OCI-LY1 (cell line): ENCODE results near the gene RARG.

Experiments
- H2AFZ ChIP-seq: fragments of 200-600 bp; sonication (generic), shearing (Covaris generic); 2 replicates; pipeline ENCODE4 v1.6.0; 2014; ENCODE audit warnings: antibody characterized with exemption, mild to moderate bottlenecking, low read length
- H3F3A ChIP-seq: fragments of 200-600 bp; sonication (generic), shearing (Covaris generic); 2 replicates; pipeline ENCODE4 v1.6.0; 2014; ENCODE audit warnings: mild to moderate bottlenecking, antibody characterized with exemption, low read length, moderate library complexity; ENCODE audit not compliant: insufficient read depth
- H3K27ac ChIP-seq: fragments of 200-600 bp; sonication (generic); 2 replicates; pipeline ENCODE4 v1.5.1; 2014; ENCODE audit warnings: low read length, mixed run types, mild to moderate bottlenecking, low read depth; ENCODE audit not compliant: poor library complexity, severe bottlenecking
- H3K27me3 ChIP-seq: fragments of 200-600 bp; sonication (generic); 2 replicates; pipeline ENCODE4 v1.6.0; 2014; ENCODE audit warnings: antibody characterized with exemption, mild to moderate bottlenecking, low read length, moderate library complexity; ENCODE audit not compliant: insufficient read depth
- H3K36me3 ChIP-seq: fragments of 200-600 bp; sonication (generic); 2 replicates; pipeline ENCODE4 v1.6.1; 2014; ENCODE audit warnings: mild to moderate bottlenecking, antibody characterized with exemption, low read length, moderate library complexity, mixed read lengths; ENCODE audit not compliant: insufficient read depth
- H3K4me1 ChIP-seq: fragments of 200-600 bp; sonication (generic); 2 replicates; pipeline ENCODE4 v1.5.1; 2014; ENCODE audit warnings: mild to moderate bottlenecking, low read length, moderate library complexity; ENCODE audit not compliant: insufficient read depth, severe bottlenecking
- H3K4me2 ChIP-seq: fragments of 200-600 bp; sonication (generic), shearing (Covaris generic); 2 replicates; pipeline ENCODE4 v1.6.1; 2014; ENCODE audit warnings: low read length
- H3K4me3 ChIP-seq: fragments of 200-600 bp; sonication (generic); 2 replicates; pipeline ENCODE4 v1.5.1; 2014; ENCODE audit warnings: low read length, low read depth, mild to moderate bottlenecking, mixed read lengths; ENCODE audit not compliant: poor library complexity, severe bottlenecking
- H3K79me2 ChIP-seq: fragments of 200-600 bp; shearing (Covaris generic); 2 replicates; pipeline ENCODE4 v1.6.1; 2016; ENCODE audit warnings: mixed run types, low read length, mixed read lengths; ENCODE audit not compliant: insufficient read depth
- H3K9ac ChIP-seq: fragments of 200-600 bp; sonication (generic), shearing (Covaris generic); 2 replicates; pipeline ENCODE4 v1.6.1; 2014; ENCODE audit warnings: mild to moderate bottlenecking, low read length, mixed read lengths
- H3K9me2 ChIP-seq: fragments of 200-600 bp; sonication (generic), shearing (Covaris generic); 2 replicates; pipeline ENCODE4 v1.6.1; 2014; ENCODE audit warnings: low read depth, mild to moderate bottlenecking, low read length, mixed read lengths
- H3K9me3 ChIP-seq: fragments of 200-600 bp; shearing (Covaris generic); 2 replicates; pipeline ENCODE4 v1.6.1; 2014; ENCODE audit warnings: low read length, mixed read lengths
- H4K20me1 ChIP-seq: fragments of 200-600 bp; sonication (generic), shearing (Covaris generic); 2 replicates; pipeline ENCODE4 v1.6.0; 2016; ENCODE audit warnings: mild to moderate bottlenecking, low read length; ENCODE audit not compliant: insufficient read depth
- CTCF ChIP-seq: fragments of 200-600 bp; sonication (generic), shearing (Covaris generic); IDR thresholded peaks from 2 replicates; pipeline ENCODE4 v1.5.1; 2017; ENCODE audit warnings: mild to moderate bottlenecking, antibody characterized with exemption, low read length, moderate library complexity, mixed read lengths
- EZH2 ChIP-seq: fragments of 200-600 bp; sonication (generic), shearing (Covaris generic); IDR thresholded peaks from 2 replicates; pipeline ENCODE4 v1.8.0; 2017; ENCODE audit warnings: borderline replicate concordance, mixed run types, mild to moderate bottlenecking, antibody characterized with exemption, low read length, moderate library complexity, mixed read lengths

RARG gene

GRCh38 chr12:53265783-53266182 is 33.8 kb upstream of the RARG start:
- Histone ChIP-seq H3K27me3 (no peaks in the 10 kb centered on the region), H2AFZ (no peak overlapping the region), H3K9me3 (no peaks in the 10 kb centered on the region), H3K79me2 (no peaks in the 10 kb centered on the region), H3K9ac (no peak overlapping the region), H3K9me2 (no peaks in the 10 kb centered on the region), H3K4me3 (no peak overlapping the region), H3K4me1 (peaks cover 29% of the 10 kb centered on the region), H3F3A (no peaks in the 10 kb centered on the region), H3K4me2 (no peak overlapping the region), H3K36me3 (peaks cover 18% of the 10 kb centered on the region; the same call in 1 of the 2 replicates), H4K20me1 (no peaks in the 10 kb centered on the region), H3K27ac (no peak overlapping the region)
- TF ChIP-seq EZH2 (no peak), CTCF (no peak)

- Histone ChIP-seq H4K20me1 (no peaks in the 10 kb centered on the region), H3K4me2 (no peak overlapping the region), H3K79me2 (no peaks in the 10 kb centered on the region), H3K36me3 (peaks cover 3% of the 10 kb centered on the region; the same call in 1 of the 2 replicates), H3K27ac (no peak overlapping the region), H3K4me1 (peaks cover 14% of the 10 kb centered on the region), H3K27me3 (no peaks in the 10 kb centered on the region), H2AFZ (no peak overlapping the region), H3K9ac (no peak overlapping the region), H3K4me3 (no peak overlapping the region), H3F3A (no peaks in the 10 kb centered on the region), H3K9me2 (no peaks in the 10 kb centered on the region), H3K9me3 (no peaks in the 10 kb centered on the region)
- no peak for TF ChIP-seq EZH2
- no peak for TF ChIP-seq CTCF
Measured at GRCh38 chr12:53259891-53260290, 27.9 kb upstream of the RARG start.

- H3K27me3 ChIP-seq: no peaks in the 10 kb centered on the region
- TF ChIP-seq EZH2 (no peak), CTCF (no peak)
- H3K9ac ChIP-seq: no peak overlapping the region
- H3K4me3 ChIP-seq: no peak overlapping the region
- peaks cover 14% of the 10 kb centered on the region for H3K4me1 ChIP-seq
- no peaks in the 10 kb centered on the region for H4K20me1 ChIP-seq
- H2AFZ ChIP-seq: no peak overlapping the region
- no peak overlapping the region for H3K4me2 ChIP-seq
- no peaks in the 10 kb centered on the region for H3K9me3 ChIP-seq
- H3K36me3 ChIP-seq: peaks cover 10% of the 10 kb centered on the region; the same call in 1 of the 2 replicates
- H3F3A ChIP-seq: no peaks in the 10 kb centered on the region
- no peaks in the 10 kb centered on the region for H3K79me2 ChIP-seq
- no peaks in the 10 kb centered on the region for H3K9me2 ChIP-seq
- no peak overlapping the region for H3K27ac ChIP-seq
Measured at GRCh38 chr12:53258541-53259539, 26.8 kb upstream of the RARG start.
